HepG2 (cell line): ENCODE measurements around the gene CCDC192. TPM values are rescaled to one million over a fixed set of nuclear protein-coding genes. Genes with fewer than 3 reads are reported as not detected.

Experiments used
- ATAC-seq: fragments of 200-7000 bp; cut with Tn5 transposase; 3 replicates; pipeline ENCODE4 v1.9.1; 2020; ENCODE audit warnings: mild to moderate bottlenecking, moderate library complexity
- BruUV-seq: library from RNA; stranded (reverse); fragments of 400-500 nt; replicated peaks from 2 replicates; lab custom pipeline; 2021; lab: Mats Ljungman, UMichigan
- CTCF ChIA-PET: fragments of 300-600 bp; formaldehyde crosslinking; extraction: SDS; loops from one replicate; lab custom pipeline; 2021; ENCODE audit warnings: low total read pairs, inconsistent platforms, low intra/inter-chr PET ratio; lab: Yijun Ruan, JAX
- POLR2A ChIA-PET: fragments of 350-600 bp; sonication (Branson Sonifier 250); formaldehyde crosslinking; loops from one replicate; lab custom pipeline; 2020; ENCODE audit warnings: antibody characterized with exemption, inconsistent platforms; lab: Yijun Ruan, JAX
- DNase-seq: peaks from one replicate; pipeline ENCODE4 v3.0.0-alpha.2; 2015; ENCODE audit warnings: low spot score
- FAIRE-seq: peaks from 3 replicates; lab custom pipeline; 2011; peaks lifted over from hg19 to GRCh38; lab: Jason Lieb, UNC
- H2AFZ ChIP-seq: one replicate; pipeline ENCODE4 v1.6.1; 2011; ENCODE audit warnings: low read length, inconsistent platforms
- H3K27ac ChIP-seq: fragments of 300-600 bp; 3 replicates; pipeline ENCODE4 v1.8.0; 2011; ENCODE audit warnings: mixed run types, mild to moderate bottlenecking, mixed read lengths, low read length, inconsistent platforms; ENCODE audit not compliant: insufficient read depth; ENCODE audit errors: extremely low read length
- H3K27me3 ChIP-seq, 2 experiments: fragments of 200-600 bp in 1 of 2; 2 replicates in 1 of 2; 3 replicates in 1 of 2; pipeline versions ENCODE4 v1.6.0 to v1.8.0; 2011; ENCODE audit warnings: low read length in 2 of 2, mild to moderate bottlenecking in 2 of 2, moderate library complexity in 2 of 2, inconsistent platforms in 1 of 2; ENCODE audit not compliant: insufficient read depth in 2 of 2, control insufficient read depth in 1 of 2
- H3K36me3 ChIP-seq, 2 experiments: fragments of 200-600 bp in 1 of 2; replicated peaks in 1 of 2; 2 replicates in 1 of 2; 3 replicates in 1 of 2; pipeline versions ENCODE4 v1.5.1 to v1.8.0; 2011; ENCODE audit warnings: low read length in 2 of 2, inconsistent platforms in 1 of 2; ENCODE audit not compliant: insufficient read depth in 2 of 2, control insufficient read depth in 1 of 2
- H3K4me1 ChIP-seq: 2 replicates; pipeline ENCODE4 v1.5.1; 2012; ENCODE audit warnings: low read length, inconsistent platforms; ENCODE audit not compliant: insufficient read depth
- H3K4me2 ChIP-seq: 2 replicates; pipeline ENCODE4 v1.6.0; 2011; ENCODE audit warnings: low read depth, low read length, inconsistent platforms
- H3K4me3 ChIP-seq, 3 experiments: fragments of 200-600 bp in 1 of 3; sonication (generic), shearing (Covaris generic) in 1 of 3; replicated peaks in 1 of 3; 2 replicates each; pipeline ENCODE4 v1.5.1; 2011 to 2016; ENCODE audit warnings: low read length in 3 of 3, inconsistent platforms in 2 of 3, low read depth in 2 of 3, mild to moderate bottlenecking in 2 of 3, control low read depth in 1 of 3, mixed read lengths in 1 of 3; ENCODE audit not compliant: insufficient read depth in 1 of 3
- H3K79me2 ChIP-seq: one replicate; pipeline ENCODE4 v1.6.1; 2011; ENCODE audit warnings: low read length, inconsistent platforms; ENCODE audit not compliant: insufficient read depth
- H3K9ac ChIP-seq: 2 replicates; pipeline ENCODE4 v1.6.0; 2011; ENCODE audit warnings: mild to moderate bottlenecking, low read depth, low read length, inconsistent platforms; ENCODE audit not compliant: insufficient read depth
- H3K9me3 ChIP-seq: 2 replicates; pipeline ENCODE4 v1.5.1; 2012; ENCODE audit warnings: mild to moderate bottlenecking, low read length
- H4K20me1 ChIP-seq: 2 replicates; pipeline ENCODE4 v1.6.0; 2011; ENCODE audit warnings: inconsistent platforms, mild to moderate bottlenecking, low read length, moderate library complexity; ENCODE audit not compliant: insufficient read depth
- CCDC6 ChIP-seq: sonication (generic); formaldehyde crosslinking; IDR thresholded peaks from 2 replicates; pipeline ENCODE4 v1.8.1; 2022; ENCODE audit warnings: mild to moderate bottlenecking, missing genetic modification reagents, moderate library complexity
- CHD2 ChIP-seq: IDR thresholded peaks from 2 replicates; pipeline ENCODE4 v1.6.1; 2011; ENCODE audit warnings: low read depth, low read length, improper control_type of control experiment
- MXI1 ChIP-seq: IDR thresholded peaks from 3 replicates; pipeline ENCODE4 v1.6.1; 2012; ENCODE audit warnings: low read depth, low read length, inconsistent platforms, borderline replicate concordance
- NFATC3 ChIP-seq: sonication (generic); formaldehyde crosslinking; IDR thresholded peaks from 2 replicates; pipeline ENCODE4 v1.5.1; 2020; ENCODE audit warnings: mild to moderate bottlenecking, missing genetic modification reagents
- NR2F6 ChIP-seq, 2 experiments: IDR thresholded peaks; 2 replicates each; pipeline ENCODE4 v1.6.1; 2016; ENCODE audit warnings: antibody characterized with exemption in 1 of 2, mild to moderate bottlenecking in 1 of 2
- PRPF4 ChIP-seq: fragments of 200-400 bp; formaldehyde crosslinking; IDR thresholded peaks from 2 replicates; pipeline ENCODE4 v1.6.1; 2016; ENCODE audit warnings: low read length, low read depth; ENCODE audit not compliant: poor library complexity, severe bottlenecking
- SP5 ChIP-seq: IDR thresholded peaks from 2 replicates; pipeline ENCODE4 v1.6.1; 2016; ENCODE audit warnings: low read depth, borderline replicate concordance
- ZFP1 ChIP-seq: IDR thresholded peaks from 2 replicates; pipeline ENCODE4 v1.6.1; 2016
- ZFP36L2 ChIP-seq: sonication (generic); formaldehyde crosslinking; IDR thresholded peaks from 2 replicates; pipeline ENCODE4 v1.4.0; 2020; ENCODE audit warnings: missing genetic modification reagents
- ZNF354B ChIP-seq: sonication (generic); formaldehyde crosslinking; IDR thresholded peaks from 2 replicates; pipeline ENCODE4 v1.8.0; 2022; ENCODE audit warnings: mild to moderate bottlenecking, missing genetic modification reagents
- ZSCAN21 ChIP-seq: sonication (generic); formaldehyde crosslinking; IDR thresholded peaks from 2 replicates; pipeline ENCODE4 v1.8.0; 2022; ENCODE audit warnings: mild to moderate bottlenecking, missing genetic modification reagents, moderate library complexity, borderline replicate concordance
- WGBS: methylation state at CpG from one replicate; pipeline ENCODE4 v1.1.6; 2017; ENCODE audit warnings: low lambda C conversion rate; 5-methylcytosine and 5-hydroxymethylcytosine counted together
- in situ Hi-C: cut with HindIII; loops from 2 replicates; pipeline ENCODE4 v1.10.0; 2017; ENCODE audit warnings: low pct_unique_long_range_greater_than_20kb; ENCODE audit not compliant: extremely low pct_ligation_motif_present
- intact Hi-C: fragments of 100-400 bp; cut with micrococcal nuclease; formaldehyde crosslinking; loops from one replicate; pipeline ENCODE4 v1.10.0; 2022; ENCODE audit not compliant: unreplicated experiment
- polyA plus RNA-seq, 8 experiments: library from polyadenylated mRNA; depleted of rRNA in 3 of 8; stranded (reverse) in 7 of 8; unstranded in 1 of 8; fragments of >200 nt; fragmentation: Illumina TruSeq in 4 of 8; extraction: Trizol in 4 of 8; gene quantifications; 2 replicates each; pipeline versions ENCODE4 v1.2.1 to v1.2.3, GENCODE V29; 2011 to 2016; ENCODE audit warnings: low read depth in 4 of 8, missing spikeins in 1 of 8, mixed read lengths in 1 of 8; ENCODE audit not compliant: insufficient read depth in 1 of 8
- total RNA-seq, 5 experiments: library from RNA; depleted of rRNA; stranded (reverse); fragments of >200 nt; fragmentation: Illumina TruSeq; extraction: Trizol; gene quantifications; 2 replicates each; pipeline ENCODE4 v1.2.3, GENCODE V29; 2016; ENCODE audit warnings: low read depth in 1 of 5

Gene CCDC192
- total and polyA plus RNA-seq, 2 of the 13 experiments (the other 11 are each of a cell fraction or from before 2014, with no cell fraction given): not detected

DNA sequence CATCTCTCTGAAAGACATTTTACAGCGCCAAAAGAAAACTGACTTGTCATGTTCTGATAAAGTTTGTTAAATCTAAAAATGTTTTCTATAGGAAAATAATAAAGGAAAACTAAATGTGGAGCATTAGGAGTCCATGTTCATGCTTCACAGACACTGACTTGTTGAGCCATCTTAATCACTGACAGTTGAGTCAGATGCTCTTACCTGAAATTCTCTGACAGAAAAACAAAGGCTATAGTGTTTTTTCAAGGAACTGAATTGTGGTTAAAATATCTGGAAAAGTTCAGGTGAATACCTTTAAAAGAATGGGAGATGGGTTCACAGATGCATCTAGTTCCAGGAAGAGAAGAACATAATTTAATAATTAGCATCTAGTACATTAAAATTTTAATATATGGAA lies 266.9 kb downstream of the CCDC192 start:
- Histone ChIP-seq H3K4me3 (no peak overlapping the region), H2AFZ (no peak overlapping the region)
- 36% methylated on average over 1 of the region's 1 CpG for WGBS
- TF ChIP-seq MXI1 (no peak), ZFP36L2 (no peak), CCDC6 (CRISPR knock-in tag) (no peak), CHD2 (no peak), ZNF354B (CRISPR knock-in tag) (no peak), ZSCAN21 (CRISPR knock-in tag) (no peak), NR2F6 (IDR thresholded peaks at IDR 0.05) (no peak), NR2F6 (CRISPR knock-in tag; IDR thresholded peaks at IDR 0.05) (no peak), ZFP1 (CRISPR knock-in tag) (no peak), NFATC3 (CRISPR knock-in tag) (no peak), PRPF4 (no peak), SP5 (CRISPR knock-in tag) (no peak)
- TF ChIP-seq, all 625 proteins: peak for 0
- Histone ChIP-seq H3K4me2 (no peak overlapping the region), H3K27ac (no peak overlapping the region), H3K4me1 (no peaks in the 10 kb centered on the region), H3K9me3 (no peaks in the 10 kb centered on the region), H3K9ac (no peak overlapping the region), H4K20me1 (no peaks in the 10 kb centered on the region), H3K79me2 (no peaks in the 10 kb centered on the region), H3K27me3 (no peaks in the 10 kb centered on the region), H3K36me3 (no peaks in the 10 kb centered on the region)
- no TSS peak for BruUV-seq
- FAIRE-seq (no peak), ATAC-seq (no peak), DNase-seq (no peak)
- intact Hi-C loops: no loop called here
- in situ Hi-C loops: no loop called here
- CTCF ChIA-PET: no interaction called here
- POLR2A ChIA-PET: no interaction called here
